Activated naive CD4-positive, alpha-beta T cell treated with anti-CD3 and anti-CD28 coated beads, Interleukin-2, amount 50 U/mL, for 24 hours (primary cell): ENCODE measurements around the gene SORCS2.

Experiments used
- H3K27ac Mint-ChIP-seq: one replicate; pipeline ENCODE4 v1.8.0; 2021; ENCODE audit warnings: mild to moderate bottlenecking, mixed read lengths
- H3K27me3 Mint-ChIP-seq: one replicate; pipeline ENCODE4 v1.8.0; 2021; ENCODE audit warnings: mixed read lengths
- H3K36me3 Mint-ChIP-seq: one replicate; pipeline ENCODE4 v1.8.0; 2021; ENCODE audit warnings: mixed read lengths
- H3K4me1 Mint-ChIP-seq: one replicate; pipeline ENCODE4 v1.8.0; 2021; ENCODE audit warnings: mixed read lengths
- H3K4me3 Mint-ChIP-seq: one replicate; pipeline ENCODE4 v1.8.0; 2021; ENCODE audit warnings: mild to moderate bottlenecking, mixed read lengths
- H3K9me3 Mint-ChIP-seq: one replicate; pipeline ENCODE4 v1.8.0; 2021; ENCODE audit warnings: mixed read lengths

SORCS2 gene

GRCh38 chr4:7733201-7733600, 540.9 kb downstream of the SORCS2 start:
- no peaks in the 10 kb centered on the region for H3K27me3 Mint-ChIP-seq
- no peaks in the 10 kb centered on the region for H3K9me3 Mint-ChIP-seq
- H3K27ac Mint-ChIP-seq: no peak overlapping the region
- H3K4me1 Mint-ChIP-seq: no peaks in the 10 kb centered on the region
- no peak overlapping the region for H3K4me3 Mint-ChIP-seq
- no peaks in the 10 kb centered on the region for H3K36me3 Mint-ChIP-seq

- Mint-ChIP-seq H3K27ac (no peak overlapping the region), H3K4me1 (no peaks in the 10 kb centered on the region), H3K27me3 (no peaks in the 10 kb centered on the region), H3K9me3 (no peaks in the 10 kb centered on the region), H3K36me3 (no peaks in the 10 kb centered on the region), H3K4me3 (no peak overlapping the region)
Measured at GRCh38 chr4:7733801-7734650, 541.7 kb downstream of the SORCS2 start.

GRCh38 chr4:7734651-7735260, 542.4 kb downstream of the SORCS2 start:
- H3K27ac Mint-ChIP-seq: no peak overlapping the region
- H3K4me1 Mint-ChIP-seq: no peaks in the 10 kb centered on the region
- no peaks in the 10 kb centered on the region for H3K9me3 Mint-ChIP-seq
- H3K4me3 Mint-ChIP-seq: no peak overlapping the region
- no peaks in the 10 kb centered on the region for H3K27me3 Mint-ChIP-seq
- no peaks in the 10 kb centered on the region for H3K36me3 Mint-ChIP-seq

- H3K36me3 Mint-ChIP-seq: no peaks in the 10 kb centered on the region
- no peak overlapping the region for H3K4me3 Mint-ChIP-seq
- H3K27me3 Mint-ChIP-seq: no peaks in the 10 kb centered on the region
- no peaks in the 10 kb centered on the region for H3K9me3 Mint-ChIP-seq
- no peak overlapping the region for H3K27ac Mint-ChIP-seq
- no peaks in the 10 kb centered on the region for H3K4me1 Mint-ChIP-seq
Measured at GRCh38 chr4:7735395-7735794, 543.1 kb downstream of the SORCS2 start.

GRCh38 chr4:7735961-7736360, 543.6 kb downstream of the SORCS2 start:
- H3K4me1 Mint-ChIP-seq: no peaks in the 10 kb centered on the region
- H3K4me3 Mint-ChIP-seq: no peak overlapping the region
- no peak overlapping the region for H3K27ac Mint-ChIP-seq
- H3K36me3 Mint-ChIP-seq: no peaks in the 10 kb centered on the region
- H3K9me3 Mint-ChIP-seq: no peaks in the 10 kb centered on the region
- H3K27me3 Mint-ChIP-seq: no peaks in the 10 kb centered on the region

- no peaks in the 10 kb centered on the region for H3K27me3 Mint-ChIP-seq
Measured at GRCh38 chr4:7736436-7737267, 544.3 kb downstream of the SORCS2 start.

GRCh38 chr4:7737268-7737645, 544.9 kb downstream of the SORCS2 start:
- H3K9me3 Mint-ChIP-seq: no peaks in the 10 kb centered on the region
- H3K27ac Mint-ChIP-seq: no peak overlapping the region
- H3K4me1 Mint-ChIP-seq: no peaks in the 10 kb centered on the region
- no peaks in the 10 kb centered on the region for H3K27me3 Mint-ChIP-seq
- H3K4me3 Mint-ChIP-seq: no peak overlapping the region
- no peaks in the 10 kb centered on the region for H3K36me3 Mint-ChIP-seq

More at GRCh38 chr4:7736436-7737267, 544.3 kb downstream of the SORCS2 start:
- no peaks in the 10 kb centered on the region for H3K4me1 Mint-ChIP-seq
- H3K36me3 Mint-ChIP-seq: no peaks in the 10 kb centered on the region
- no peak overlapping the region for H3K4me3 Mint-ChIP-seq
- no peaks in the 10 kb centered on the region for H3K9me3 Mint-ChIP-seq
- no peak overlapping the region for H3K27ac Mint-ChIP-seq

- H3K4me3 Mint-ChIP-seq: no peak overlapping the region
- H3K27ac Mint-ChIP-seq: no peak overlapping the region
- no peaks in the 10 kb centered on the region for H3K27me3 Mint-ChIP-seq
- H3K9me3 Mint-ChIP-seq: no peaks in the 10 kb centered on the region
- H3K36me3 Mint-ChIP-seq: no peaks in the 10 kb centered on the region
- no peaks in the 10 kb centered on the region for H3K4me1 Mint-ChIP-seq
Measured at GRCh38 chr4:7737752-7738457, 545.6 kb downstream of the SORCS2 start.

GRCh38 chr4:7738458-7739076, 546.2 kb downstream of the SORCS2 start:
- H3K4me3 Mint-ChIP-seq: no peak overlapping the region
- H3K27me3 Mint-ChIP-seq: no peaks in the 10 kb centered on the region
- H3K27ac Mint-ChIP-seq: no peak overlapping the region
- H3K9me3 Mint-ChIP-seq: no peaks in the 10 kb centered on the region
- H3K36me3 Mint-ChIP-seq: no peaks in the 10 kb centered on the region
- H3K4me1 Mint-ChIP-seq: no peaks in the 10 kb centered on the region

GRCh38 chr4:7739077-7739917, 547.0 kb downstream of the SORCS2 start:
- peaks cover 5% of the 10 kb centered on the region for H3K4me1 Mint-ChIP-seq
- no peaks in the 10 kb centered on the region for H3K9me3 Mint-ChIP-seq
- H3K27ac Mint-ChIP-seq: no peak overlapping the region
- no peaks in the 10 kb centered on the region for H3K27me3 Mint-ChIP-seq
- H3K4me3 Mint-ChIP-seq: no peak overlapping the region
- no peaks in the 10 kb centered on the region for H3K36me3 Mint-ChIP-seq

GRCh38 chr4:7739918-7740865, 547.9 kb downstream of the SORCS2 start:
- Mint-ChIP-seq H3K27ac (no peak overlapping the region), H3K4me3 (no peak overlapping the region), H3K9me3 (no peaks in the 10 kb centered on the region), H3K27me3 (no peaks in the 10 kb centered on the region), H3K36me3 (no peaks in the 10 kb centered on the region), H3K4me1 (peaks cover 5% of the 10 kb centered on the region)

GRCh38 chr4:7740866-7741525, 548.7 kb downstream of the SORCS2 start:
- Mint-ChIP-seq H3K4me1 (peaks cover 5% of the 10 kb centered on the region), H3K27me3 (no peaks in the 10 kb centered on the region), H3K36me3 (no peaks in the 10 kb centered on the region), H3K27ac (no peak overlapping the region), H3K4me3 (no peak overlapping the region), H3K9me3 (no peaks in the 10 kb centered on the region)
